ENCODE measurements around the gene FOXC2.

FOXC2 gene

GRCh38 chr16:86604436-86605193 is 38.0 kb downstream of the FOXC2 start:
- no peak for DNase-seq (ENCODE audit: low read depth, low spot score)
- H3K27ac ChIP-seq, result no peak overlapping the region

- no peak overlapping the region for H3K27ac ChIP-seq
- DNase-seq (ENCODE audit: low read depth, low spot score), result no peak
Observed at GRCh38 chr16:86605950-86606349, 39.3 kb downstream of the FOXC2 start.

- DNase-seq (ENCODE audit: low read depth, low spot score), result no peak
- no peak overlapping the region for H3K27ac ChIP-seq
Observed at GRCh38 chr16:86608301-86608747, 41.7 kb downstream of the FOXC2 start.

GRCh38 chr16:86609115-86609514 is 42.5 kb downstream of the FOXC2 start:
- no peak overlapping the region for H3K27ac ChIP-seq
- DNase-seq (ENCODE audit: low read depth, low spot score), result no peak

- DNase-seq (ENCODE audit: low read depth, low spot score), result no peak
- H3K27ac ChIP-seq, result no peak overlapping the region
Observed at GRCh38 chr16:86609661-86610060, 43.0 kb downstream of the FOXC2 start.

- H3K27ac ChIP-seq, result no peak overlapping the region
- no peak for DNase-seq (ENCODE audit: low read depth, low spot score)
Observed at GRCh38 chr16:86610779-86611524, 44.3 kb downstream of the FOXC2 start.

GRCh38 chr16:86611525-86611855 is 44.9 kb downstream of the FOXC2 start:
- no peak overlapping the region for H3K27ac ChIP-seq
- no peak for DNase-seq (ENCODE audit: low read depth, low spot score)

- no peak overlapping the region for H3K27ac ChIP-seq
- no peak for DNase-seq (ENCODE audit: low read depth, low spot score)
Observed at GRCh38 chr16:86611941-86612340, 45.3 kb downstream of the FOXC2 start.

- no peak for DNase-seq (ENCODE audit: low read depth, low spot score)
- no peak overlapping the region for H3K27ac ChIP-seq
Observed at GRCh38 chr16:86614699-86615098, 48.1 kb downstream of the FOXC2 start.

- no peak overlapping the region for H3K27ac ChIP-seq
- DNase-seq (ENCODE audit: low read depth, low spot score), result no peak
Observed at GRCh38 chr16:86616906-86617305, 50.3 kb downstream of the FOXC2 start.

GRCh38 chr16:86618431-86619238 is 52.0 kb downstream of the FOXC2 start:
- DNase-seq (ENCODE audit: low read depth, low spot score), result no peak
- no peak overlapping the region for H3K27ac ChIP-seq
